NCI-H446 treated with DMSO at 0.1 percent for 48 hours (cell line): ENCODE data around the gene ACP7.
"Not testable (repeated sequence)": the region's sequence is repeated elsewhere in the genome, so short reads cannot be mapped to it uniquely, and the experiment has no call there.

Source experiments
- DNase-seq: peaks from one replicate; lab custom pipeline; 2025; lab: John Stamatoyannopoulos, UW

Gene ACP7

GRCh38 chr19:39077323-39077722 is 6.8 kb upstream of the ACP7 start:
- DNase-seq = no peak

- DNase-seq = no peak
Measured at GRCh38 chr19:39078436-39079200, 5.5 kb upstream of the ACP7 start.

- no peak for DNase-seq
Measured at GRCh38 chr19:39080431-39080830, 3.7 kb upstream of the ACP7 start.

- no peak for DNase-seq
Measured at GRCh38 chr19:39082167-39082566, 2.0 kb upstream of the ACP7 start.

GRCh38 chr19:39082745-39083598 is 1.2 kb upstream of the ACP7 start:
- no peak for DNase-seq

GRCh38 chr19:39083599-39083982 is 577 bp upstream of the ACP7 start:
- no peak for DNase-seq

- DNase-seq = no peak
Measured at GRCh38 chr19:39084732-39085080, 538 bp downstream of the ACP7 start.

GRCh38 chr19:39085392-39085791 is 1.2 kb downstream of the ACP7 start:
- DNase-seq = no peak

- DNase-seq = no peak
Measured at GRCh38 chr19:39086386-39086785, 2.2 kb downstream of the ACP7 start.

GRCh38 chr19:39087907-39088686 is 3.9 kb downstream of the ACP7 start:
- no peak for DNase-seq

- DNase-seq = not testable (repeated sequence)
Measured at GRCh38 chr19:39090016-39090415, 5.8 kb downstream of the ACP7 start.

- no peak for DNase-seq
Measured at GRCh38 chr19:39090881-39091280, 6.7 kb downstream of the ACP7 start.

- not testable (repeated sequence) for DNase-seq
Measured at GRCh38 chr19:39095799-39096540, 11.8 kb downstream of the ACP7 start.

- DNase-seq = no peak
Measured at GRCh38 chr19:39097299-39097698, 13.1 kb downstream of the ACP7 start.

GRCh38 chr19:39097721-39098120 is 13.6 kb downstream of the ACP7 start:
- no peak for DNase-seq

GRCh38 chr19:39098365-39099269 is 14.4 kb downstream of the ACP7 start:
- no peak for DNase-seq

- DNase-seq = no peak
Measured at GRCh38 chr19:39099341-39099740, 15.2 kb downstream of the ACP7 start.

- DNase-seq = no peak
Measured at GRCh38 chr19:39100500-39101166, 16.5 kb downstream of the ACP7 start.

GRCh38 chr19:39103151-39103550 is 19.0 kb downstream of the ACP7 start:
- DNase-seq = no peak

GRCh38 chr19:39104186-39104596 is 20.0 kb downstream of the ACP7 start:
- no peak for DNase-seq
